GM23338 (cell line): Measurements from ENCODE around the gene IRX5. TPM values are rescaled to one million over a fixed set of nuclear protein-coding genes. Genes with fewer than 3 reads are reported as not detected.

Experiments used
- CREB1 ChIP-seq: fragments of 250-450 bp; sonication (Bioruptor Pico); IDR thresholded peaks from 2 replicates; pipeline ENCODE4 v1.5.0; 2020; ENCODE audit warnings: low read depth, mild to moderate bottlenecking, moderate library complexity
- EZH2phosphoT487 ChIP-seq: fragments of 200-600 bp; sonication (generic); IDR thresholded peaks from one replicate; pipeline ENCODE4 v1.8.1; 2018; ENCODE audit warnings: antibody characterized with exemption; ENCODE audit not compliant: unreplicated experiment
- JUNB ChIP-seq: IDR thresholded peaks from one replicate; pipeline ENCODE4 v1.6.1; 2016; ENCODE audit warnings: antibody characterized with exemption; ENCODE audit not compliant: unreplicated experiment
- POLR2AphosphoS5 ChIP-seq: IDR thresholded peaks from 2 replicates; pipeline ENCODE4 v1.6.1; 2016; ENCODE audit warnings: antibody characterized with exemption, low read depth
- STAT1 ChIP-seq: IDR thresholded peaks from one replicate; pipeline ENCODE4 v1.6.1; 2016; ENCODE audit warnings: antibody characterized with exemption; ENCODE audit not compliant: unreplicated experiment
- ZNF114 ChIP-seq: fragments of 250-450 bp; sonication (Bioruptor Pico); IDR thresholded peaks from 2 replicates; pipeline ENCODE4 v1.5.0; 2020; ENCODE audit warnings: mild to moderate bottlenecking, moderate library complexity
- polyA plus RNA-seq: library from polyadenylated mRNA; unstranded; fragments of >200 nt; fragmentation: Nextera tagmentation; extraction: Ambion mirVana; gene quantifications from 2 replicates; pipeline ENCODE4 v1.2.1, GENCODE V29; 2016
- total RNA-seq: library from RNA; depleted of rRNA; stranded (reverse); fragments of >200 nt; shearing (Covaris generic); gene quantifications from 2 replicates; pipeline ENCODE4 v1.2.3, GENCODE V29; 2014
- TF ChIP-seq, protein P1 (sequence below): fragments of 250-450 bp; sonication (Bioruptor Pico); IDR thresholded peaks from 2 replicates; pipeline ENCODE4 v1.5.0; 2020; ENCODE audit warnings: mild to moderate bottlenecking, moderate library complexity
- TF ChIP-seq, protein P2 (sequence below): IDR thresholded peaks from one replicate; pipeline ENCODE4 v1.6.1; 2018; ENCODE audit warnings: antibody characterized with exemption; ENCODE audit not compliant: unreplicated experiment

Gene IRX5
- total and polyA plus RNA-seq, 2 experiments from 2014 or later = 0.07 to 0.39 TPM

DNA sequence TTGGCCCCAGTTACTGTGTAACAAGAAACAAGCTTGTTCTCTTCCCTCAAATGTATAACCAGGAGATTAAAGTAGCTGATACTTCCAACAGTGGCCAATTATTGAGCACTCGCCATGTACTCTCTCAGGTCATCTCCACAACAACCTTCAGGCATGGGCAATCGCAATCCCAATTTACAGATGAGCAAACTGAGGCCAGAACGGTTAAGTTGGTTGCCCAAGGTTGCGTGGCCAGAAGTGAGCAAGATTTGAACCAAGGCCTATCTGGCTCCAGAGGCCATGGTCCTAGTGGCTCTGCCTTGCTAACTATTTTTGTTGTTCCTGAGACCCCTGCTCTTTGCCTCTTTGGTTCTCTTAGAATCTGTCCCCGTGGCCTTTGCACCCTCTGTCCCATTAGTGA is 33.6 kb downstream of the IRX5 start (continued):
- TF ChIP-seq, protein P1, sequence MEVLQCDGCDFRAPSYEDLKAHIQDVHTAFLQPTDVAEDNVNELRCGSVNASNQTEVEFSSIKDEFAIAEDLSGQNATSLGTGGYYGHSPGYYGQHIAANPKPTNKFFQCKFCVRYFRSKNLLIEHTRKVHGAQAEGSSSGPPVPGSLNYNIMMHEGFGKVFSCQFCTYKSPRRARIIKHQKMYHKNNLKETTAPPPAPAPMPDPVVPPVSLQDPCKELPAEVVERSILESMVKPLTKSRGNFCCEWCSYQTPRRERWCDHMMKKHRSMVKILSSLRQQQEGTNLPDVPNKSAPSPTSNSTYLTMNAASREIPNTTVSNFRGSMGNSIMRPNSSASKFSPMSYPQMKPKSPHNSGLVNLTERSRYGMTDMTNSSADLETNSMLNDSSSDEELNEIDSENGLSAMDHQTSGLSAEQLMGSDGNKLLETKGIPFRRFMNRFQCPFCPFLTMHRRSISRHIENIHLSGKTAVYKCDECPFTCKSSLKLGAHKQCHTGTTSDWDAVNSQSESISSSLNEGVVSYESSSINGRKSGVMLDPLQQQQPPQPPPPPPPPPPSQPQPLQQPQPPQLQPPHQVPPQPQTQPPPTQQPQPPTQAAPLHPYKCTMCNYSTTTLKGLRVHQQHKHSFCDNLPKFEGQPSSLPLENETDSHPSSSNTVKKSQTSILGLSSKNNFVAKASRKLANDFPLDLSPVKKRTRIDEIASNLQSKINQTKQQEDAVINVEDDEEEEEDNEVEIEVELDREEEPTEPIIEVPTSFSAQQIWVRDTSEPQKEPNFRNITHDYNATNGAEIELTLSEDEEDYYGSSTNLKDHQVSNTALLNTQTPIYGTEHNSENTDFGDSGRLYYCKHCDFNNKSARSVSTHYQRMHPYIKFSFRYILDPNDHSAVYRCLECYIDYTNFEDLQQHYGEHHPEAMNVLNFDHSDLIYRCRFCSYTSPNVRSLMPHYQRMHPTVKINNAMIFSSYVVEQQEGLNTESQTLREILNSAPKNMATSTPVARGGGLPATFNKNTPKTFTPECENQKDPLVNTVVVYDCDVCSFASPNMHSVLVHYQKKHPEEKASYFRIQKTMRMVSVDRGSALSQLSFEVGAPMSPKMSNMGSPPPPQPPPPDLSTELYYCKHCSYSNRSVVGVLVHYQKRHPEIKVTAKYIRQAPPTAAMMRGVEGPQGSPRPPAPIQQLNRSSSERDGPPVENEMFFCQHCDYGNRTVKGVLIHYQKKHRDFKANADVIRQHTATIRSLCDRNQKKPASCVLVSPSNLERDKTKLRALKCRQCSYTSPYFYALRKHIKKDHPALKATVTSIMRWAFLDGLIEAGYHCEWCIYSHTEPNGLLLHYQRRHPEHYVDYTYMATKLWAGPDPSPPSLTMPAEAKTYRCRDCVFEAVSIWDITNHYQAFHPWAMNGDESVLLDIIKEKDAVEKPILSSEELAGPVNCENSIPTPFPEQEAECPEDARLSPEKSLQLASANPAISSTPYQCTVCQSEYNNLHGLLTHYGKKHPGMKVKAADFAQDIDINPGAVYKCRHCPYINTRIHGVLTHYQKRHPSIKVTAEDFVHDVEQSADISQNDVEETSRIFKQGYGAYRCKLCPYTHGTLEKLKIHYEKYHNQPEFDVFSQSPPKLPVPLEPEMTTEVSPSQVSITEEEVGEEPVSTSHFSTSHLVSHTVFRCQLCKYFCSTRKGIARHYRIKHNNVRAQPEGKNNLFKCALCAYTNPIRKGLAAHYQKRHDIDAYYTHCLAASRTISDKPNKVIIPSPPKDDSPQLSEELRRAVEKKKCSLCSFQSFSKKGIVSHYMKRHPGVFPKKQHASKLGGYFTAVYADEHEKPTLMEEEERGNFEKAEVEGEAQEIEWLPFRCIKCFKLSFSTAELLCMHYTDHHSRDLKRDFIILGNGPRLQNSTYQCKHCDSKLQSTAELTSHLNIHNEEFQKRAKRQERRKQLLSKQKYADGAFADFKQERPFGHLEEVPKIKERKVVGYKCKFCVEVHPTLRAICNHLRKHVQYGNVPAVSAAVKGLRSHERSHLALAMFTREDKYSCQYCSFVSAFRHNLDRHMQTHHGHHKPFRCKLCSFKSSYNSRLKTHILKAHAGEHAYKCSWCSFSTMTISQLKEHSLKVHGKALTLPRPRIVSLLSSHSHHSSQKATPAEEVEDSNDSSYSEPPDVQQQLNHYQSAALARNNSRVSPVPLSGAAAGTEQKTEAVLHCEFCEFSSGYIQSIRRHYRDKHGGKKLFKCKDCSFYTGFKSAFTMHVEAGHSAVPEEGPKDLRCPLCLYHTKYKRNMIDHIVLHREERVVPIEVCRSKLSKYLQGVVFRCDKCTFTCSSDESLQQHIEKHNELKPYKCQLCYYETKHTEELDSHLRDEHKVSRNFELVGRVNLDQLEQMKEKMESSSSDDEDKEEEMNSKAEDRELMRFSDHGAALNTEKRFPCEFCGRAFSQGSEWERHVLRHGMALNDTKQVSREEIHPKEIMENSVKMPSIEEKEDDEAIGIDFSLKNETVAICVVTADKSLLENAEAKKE = no peak
- TF ChIP-seq CREB1 (CRISPR knock-in tag) (no peak), ZNF114 (CRISPR knock-in tag) (no peak), EZH2phosphoT487 (no peak), POLR2AphosphoS5 (no peak), STAT1 (no peak), JUNB (no peak)
- TF ChIP-seq, protein P2, sequence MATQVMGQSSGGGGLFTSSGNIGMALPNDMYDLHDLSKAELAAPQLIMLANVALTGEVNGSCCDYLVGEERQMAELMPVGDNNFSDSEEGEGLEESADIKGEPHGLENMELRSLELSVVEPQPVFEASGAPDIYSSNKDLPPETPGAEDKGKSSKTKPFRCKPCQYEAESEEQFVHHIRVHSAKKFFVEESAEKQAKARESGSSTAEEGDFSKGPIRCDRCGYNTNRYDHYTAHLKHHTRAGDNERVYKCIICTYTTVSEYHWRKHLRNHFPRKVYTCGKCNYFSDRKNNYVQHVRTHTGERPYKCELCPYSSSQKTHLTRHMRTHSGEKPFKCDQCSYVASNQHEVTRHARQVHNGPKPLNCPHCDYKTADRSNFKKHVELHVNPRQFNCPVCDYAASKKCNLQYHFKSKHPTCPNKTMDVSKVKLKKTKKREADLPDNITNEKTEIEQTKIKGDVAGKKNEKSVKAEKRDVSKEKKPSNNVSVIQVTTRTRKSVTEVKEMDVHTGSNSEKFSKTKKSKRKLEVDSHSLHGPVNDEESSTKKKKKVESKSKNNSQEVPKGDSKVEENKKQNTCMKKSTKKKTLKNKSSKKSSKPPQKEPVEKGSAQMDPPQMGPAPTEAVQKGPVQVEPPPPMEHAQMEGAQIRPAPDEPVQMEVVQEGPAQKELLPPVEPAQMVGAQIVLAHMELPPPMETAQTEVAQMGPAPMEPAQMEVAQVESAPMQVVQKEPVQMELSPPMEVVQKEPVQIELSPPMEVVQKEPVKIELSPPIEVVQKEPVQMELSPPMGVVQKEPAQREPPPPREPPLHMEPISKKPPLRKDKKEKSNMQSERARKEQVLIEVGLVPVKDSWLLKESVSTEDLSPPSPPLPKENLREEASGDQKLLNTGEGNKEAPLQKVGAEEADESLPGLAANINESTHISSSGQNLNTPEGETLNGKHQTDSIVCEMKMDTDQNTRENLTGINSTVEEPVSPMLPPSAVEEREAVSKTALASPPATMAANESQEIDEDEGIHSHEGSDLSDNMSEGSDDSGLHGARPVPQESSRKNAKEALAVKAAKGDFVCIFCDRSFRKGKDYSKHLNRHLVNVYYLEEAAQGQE = no peak
